GM19395 (cell line): ENCODE data around the gene TFEB.

ENCODE experiments used
- ATAC-seq: cut with Tn5 transposase; IDR thresholded peaks from one replicate; pipeline ENCODE4 v1.9.1; 2021; ENCODE audit warnings: mild to moderate bottlenecking, moderate library complexity; ENCODE audit not compliant: unreplicated experiment

Gene TFEB

DNA sequence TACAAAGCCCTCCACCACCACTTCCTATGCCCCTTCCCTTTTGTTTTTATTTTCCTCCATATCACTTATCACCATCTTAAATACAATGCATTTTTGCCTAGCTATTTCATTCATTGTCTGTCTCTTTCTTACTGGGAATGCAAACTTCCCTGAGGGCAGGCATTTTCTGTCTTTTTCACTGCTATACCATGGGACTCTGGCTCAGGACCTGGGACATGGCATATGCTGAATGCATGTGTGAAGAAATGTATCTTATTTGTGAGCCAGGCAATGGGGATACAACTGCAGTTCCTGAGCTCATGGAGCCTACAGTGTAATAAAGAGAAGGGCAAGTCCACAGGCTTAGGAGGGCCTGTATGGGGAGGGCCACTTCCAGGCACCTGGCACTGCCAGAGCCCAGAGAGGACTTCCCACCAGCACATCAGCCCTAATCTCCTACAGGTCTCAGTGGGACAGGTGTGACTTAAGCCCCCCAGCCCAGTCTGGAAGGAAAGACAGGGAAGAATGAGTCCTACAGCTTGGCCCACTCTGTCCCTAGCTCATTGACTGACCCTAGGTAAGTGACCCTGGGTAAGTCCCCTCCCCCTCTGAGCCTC is 43.2 kb downstream of the TFEB start:
- ATAC-seq = no peak

DNA sequence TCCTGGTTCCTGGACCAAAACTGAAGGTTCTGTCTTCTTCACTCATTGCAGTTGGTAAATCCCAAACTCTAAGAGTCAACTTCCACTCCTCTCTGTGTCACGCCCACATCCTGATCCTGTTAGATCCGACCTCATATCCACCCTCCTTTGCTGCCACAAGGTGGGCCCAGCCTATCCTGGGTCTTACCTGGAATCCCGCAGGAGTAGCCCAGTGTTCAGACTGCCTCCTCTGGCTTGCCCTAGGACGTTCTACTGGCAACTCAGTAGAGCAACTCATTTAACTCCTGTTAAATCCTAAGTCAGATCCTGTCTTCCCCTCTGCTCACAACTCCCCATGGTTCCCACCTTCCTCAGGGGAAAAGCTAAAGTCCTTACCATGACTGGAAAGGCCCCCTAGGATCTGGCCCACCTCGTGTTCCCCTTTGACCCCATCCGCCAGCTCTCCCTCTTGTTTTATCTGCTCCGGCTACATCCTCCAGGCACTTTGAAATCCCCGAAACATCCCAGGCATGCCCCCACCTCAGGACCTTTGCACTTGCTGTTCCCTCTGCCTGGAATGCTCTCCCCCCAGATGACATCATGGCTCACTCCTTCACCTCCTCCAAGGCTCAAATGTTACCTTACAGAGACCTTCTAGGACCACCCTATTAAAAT is 43.9 kb downstream of the TFEB start:
- no peak for ATAC-seq

DNA sequence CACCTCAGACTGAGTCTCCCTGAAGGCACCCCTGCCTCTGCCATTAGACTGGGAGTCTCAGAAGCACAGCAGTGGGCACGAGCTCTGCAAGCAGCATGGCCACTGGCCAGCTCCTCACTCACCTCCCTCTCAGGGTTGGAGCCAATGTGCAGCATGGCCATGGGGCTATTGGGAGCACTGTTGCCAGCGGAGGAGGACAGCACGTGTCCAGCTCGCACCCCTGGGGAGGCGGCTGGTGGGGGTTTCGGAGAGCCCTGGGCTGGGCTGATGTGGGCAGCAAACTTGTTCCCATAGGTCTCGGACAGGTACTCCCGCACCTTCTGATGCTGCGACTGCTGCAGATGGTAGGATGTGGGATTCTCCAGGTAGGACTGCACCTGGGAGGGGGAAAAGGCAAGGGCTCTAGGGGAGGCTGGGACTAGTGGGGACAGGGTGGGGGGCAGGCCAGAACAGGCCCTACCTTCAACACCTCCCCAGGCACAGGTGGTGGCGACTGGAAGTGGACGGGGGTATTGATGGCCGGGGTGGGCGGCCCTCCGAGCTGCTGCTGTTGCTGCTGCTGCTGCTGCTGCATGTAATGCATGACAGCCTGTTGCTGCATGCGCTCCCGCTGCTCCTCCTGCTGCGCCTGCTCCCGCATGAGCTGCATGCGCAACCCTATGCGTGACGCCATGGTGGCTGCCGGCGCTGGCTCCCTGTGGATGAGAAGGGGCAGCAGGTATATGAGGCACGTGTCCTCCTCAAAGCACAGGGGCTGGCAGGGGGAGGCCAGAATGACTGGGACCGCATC is 44.7 kb downstream of the TFEB start:
- no peak for ATAC-seq

DNA sequence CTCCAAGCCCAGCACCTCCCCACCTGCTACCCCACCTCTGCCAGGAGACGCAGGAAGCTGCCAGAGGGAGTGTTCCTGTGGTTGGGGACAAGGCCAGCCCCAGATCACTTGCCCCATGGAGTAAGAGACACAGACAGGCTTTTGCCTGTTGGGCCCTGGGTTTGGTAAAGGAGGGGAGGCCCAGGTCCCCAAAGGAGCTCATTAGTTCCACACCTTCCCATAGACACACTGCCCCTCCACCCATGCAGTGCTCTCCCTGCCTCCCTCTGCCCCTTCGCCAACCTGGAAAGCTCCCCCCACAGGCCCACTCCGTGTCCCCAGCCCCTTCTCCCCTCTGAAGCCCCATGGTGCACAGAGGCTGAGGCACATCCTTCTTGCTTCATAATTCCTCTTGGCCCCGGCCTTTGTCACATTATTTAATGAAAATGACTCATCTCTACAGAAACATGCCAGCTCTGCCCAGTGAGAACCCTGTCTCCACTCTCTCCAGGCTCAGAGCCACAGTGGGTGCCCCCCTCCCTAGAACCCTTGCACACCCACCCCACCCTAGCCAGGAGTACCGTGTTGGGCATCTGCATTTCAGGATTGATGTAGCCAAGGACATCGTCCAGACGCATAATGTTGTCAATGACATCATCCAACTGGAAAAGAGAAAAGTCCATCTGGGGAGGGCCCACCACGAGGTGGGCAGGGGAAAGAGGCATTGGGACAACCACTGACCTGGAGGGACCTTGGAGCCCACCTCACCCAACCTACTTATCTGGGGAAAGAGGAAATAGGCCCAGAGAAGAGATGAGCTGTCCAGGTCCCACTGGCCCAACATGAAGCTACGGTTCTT is 46.0 kb downstream of the TFEB start:
- ATAC-seq = no peak

DNA sequence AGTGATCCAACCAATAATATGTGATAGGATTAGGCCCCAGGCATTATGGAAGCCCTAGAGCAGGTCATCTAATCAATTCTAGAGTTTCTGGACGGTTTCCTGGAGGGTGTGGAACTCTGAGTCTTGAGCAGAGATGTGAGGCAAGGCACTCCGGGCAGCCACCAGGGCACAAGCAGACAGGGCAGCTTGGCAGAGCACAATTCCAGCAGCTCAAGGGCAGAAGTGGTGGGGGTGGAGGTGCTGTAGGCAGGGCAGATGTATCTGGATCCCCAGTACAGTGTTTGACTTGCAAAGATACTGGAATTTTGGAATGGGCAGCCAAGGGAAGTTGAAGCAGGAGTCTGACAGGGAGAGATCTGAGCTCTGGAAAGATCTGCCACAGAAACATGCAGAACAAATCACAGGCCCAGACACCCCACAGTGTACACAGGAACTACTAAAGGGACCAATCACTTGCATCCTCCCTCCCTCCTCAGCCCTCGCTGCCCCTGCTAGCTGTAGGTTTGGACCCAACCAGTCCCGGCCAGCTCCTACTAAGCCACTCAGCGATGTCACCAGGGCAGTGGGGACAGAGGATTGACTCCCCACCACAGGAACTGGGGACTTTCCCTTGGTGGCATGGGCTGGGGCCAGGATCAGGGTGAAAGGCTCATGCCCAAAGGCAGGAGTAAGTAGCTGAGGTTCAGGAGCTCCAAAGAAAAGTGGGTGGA is 47.0 kb downstream of the TFEB start:
- no peak for ATAC-seq

DNA sequence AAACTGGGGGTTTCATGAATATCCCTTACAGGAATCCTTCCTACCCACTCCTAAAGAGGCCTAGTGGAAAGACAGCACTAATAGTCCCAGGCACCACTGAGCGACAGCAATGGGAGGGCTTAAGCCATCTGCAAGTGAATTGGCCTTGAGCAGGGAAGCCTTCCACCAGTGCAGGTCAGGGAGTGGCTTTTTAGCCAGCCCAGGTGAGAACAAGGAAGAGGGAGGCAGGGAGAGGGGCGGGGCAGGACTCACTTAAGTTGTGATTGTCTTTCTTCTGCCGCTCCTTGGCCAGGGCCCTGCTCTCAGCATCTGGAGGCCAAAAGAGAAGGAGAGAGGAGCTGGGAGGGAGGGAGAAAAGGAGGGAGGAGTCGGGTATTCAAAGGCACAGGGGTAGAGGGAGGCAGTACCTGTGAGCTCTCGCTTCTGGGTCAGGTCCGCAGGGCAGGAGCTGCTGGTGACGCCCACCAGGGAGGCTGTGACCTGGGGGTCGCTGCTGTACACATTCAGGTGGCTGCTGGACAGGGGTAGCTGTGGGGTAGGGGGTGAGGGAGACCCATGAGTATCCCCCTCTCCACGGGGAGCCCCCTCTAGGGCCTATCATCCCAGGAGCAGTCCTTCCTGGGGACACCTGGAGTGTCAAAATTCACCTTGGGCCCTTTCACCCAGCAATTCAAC is 47.8 kb downstream of the TFEB start:
- no peak for ATAC-seq

DNA sequence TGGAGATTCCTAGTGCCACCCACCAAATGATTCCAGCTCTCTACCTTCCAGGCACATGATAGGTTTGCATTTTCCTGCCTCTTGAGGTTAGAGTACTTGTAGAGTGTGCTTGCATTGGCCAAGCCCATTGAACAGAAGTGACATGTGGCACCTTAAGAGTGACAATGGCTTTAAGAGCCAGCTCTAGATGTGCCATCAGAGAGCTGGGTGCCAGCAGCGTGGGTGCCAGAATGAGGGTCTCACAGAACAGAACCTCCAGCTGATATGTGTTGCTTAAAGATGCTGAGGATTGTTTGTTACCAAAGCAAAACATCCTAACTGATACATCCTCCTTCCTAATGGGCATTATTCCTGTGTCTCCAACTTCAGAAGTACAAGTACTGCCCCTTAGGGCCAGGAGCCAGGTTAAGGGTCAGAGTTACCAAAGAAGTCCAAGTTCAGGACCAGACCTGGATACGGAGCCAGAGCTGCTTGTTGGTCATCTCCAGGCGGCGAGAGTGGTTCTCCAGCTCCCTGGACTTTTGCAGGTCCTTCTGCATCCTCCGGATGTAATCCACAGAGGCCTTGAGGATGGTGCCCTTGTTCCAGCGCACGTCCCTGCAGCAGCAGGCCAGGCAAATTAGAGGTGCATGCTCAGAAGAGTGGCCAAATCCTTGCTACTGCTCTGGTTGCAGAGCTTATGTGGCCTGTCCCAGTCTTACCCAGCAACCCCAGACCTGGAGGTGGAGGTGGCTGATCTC is 49.6 kb downstream of the TFEB start:
- no peak for ATAC-seq

DNA sequence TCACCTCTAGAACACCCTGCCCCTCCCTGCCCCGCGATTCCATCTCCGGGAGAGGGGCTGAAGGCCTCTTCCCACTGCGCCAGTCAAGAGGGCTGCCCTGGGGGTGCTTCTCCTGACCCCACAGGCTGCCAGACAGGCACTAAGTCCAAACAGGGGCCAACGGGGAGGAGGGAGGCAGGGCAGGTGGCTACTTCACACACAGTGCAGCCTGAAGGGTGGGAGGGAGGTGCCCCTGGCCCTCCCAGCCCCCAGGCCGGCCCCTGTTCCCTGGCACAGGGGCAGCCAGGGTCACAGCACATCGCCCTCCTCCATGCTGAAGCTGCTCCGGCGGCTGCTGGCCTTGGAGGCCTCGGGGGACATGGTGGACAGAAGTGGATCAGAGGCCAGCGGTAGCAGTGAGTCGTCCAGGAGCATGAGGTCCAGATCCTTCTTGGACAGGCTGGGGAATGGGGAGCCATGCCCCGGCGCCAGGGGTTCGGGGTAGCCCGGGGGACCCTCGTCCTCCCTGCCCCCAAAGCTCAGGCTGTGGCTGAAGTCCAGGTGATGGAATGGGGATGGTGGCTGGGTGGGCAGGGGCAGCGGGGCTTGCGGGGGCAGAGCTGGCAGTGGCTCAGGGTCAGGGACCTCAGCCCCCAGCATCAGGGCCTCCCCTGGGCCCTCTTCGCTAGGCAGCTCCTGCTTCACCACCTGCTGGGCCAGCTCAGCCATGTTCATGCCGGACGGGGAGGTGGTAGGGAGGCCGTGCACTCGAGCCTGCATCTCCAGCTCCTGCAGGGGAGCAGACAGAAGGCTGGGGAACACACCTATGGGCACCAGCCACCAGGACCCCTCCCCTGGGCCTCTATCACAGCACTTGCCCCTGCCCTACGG is 50.9 kb downstream of the TFEB start:
- no peak for ATAC-seq

DNA sequence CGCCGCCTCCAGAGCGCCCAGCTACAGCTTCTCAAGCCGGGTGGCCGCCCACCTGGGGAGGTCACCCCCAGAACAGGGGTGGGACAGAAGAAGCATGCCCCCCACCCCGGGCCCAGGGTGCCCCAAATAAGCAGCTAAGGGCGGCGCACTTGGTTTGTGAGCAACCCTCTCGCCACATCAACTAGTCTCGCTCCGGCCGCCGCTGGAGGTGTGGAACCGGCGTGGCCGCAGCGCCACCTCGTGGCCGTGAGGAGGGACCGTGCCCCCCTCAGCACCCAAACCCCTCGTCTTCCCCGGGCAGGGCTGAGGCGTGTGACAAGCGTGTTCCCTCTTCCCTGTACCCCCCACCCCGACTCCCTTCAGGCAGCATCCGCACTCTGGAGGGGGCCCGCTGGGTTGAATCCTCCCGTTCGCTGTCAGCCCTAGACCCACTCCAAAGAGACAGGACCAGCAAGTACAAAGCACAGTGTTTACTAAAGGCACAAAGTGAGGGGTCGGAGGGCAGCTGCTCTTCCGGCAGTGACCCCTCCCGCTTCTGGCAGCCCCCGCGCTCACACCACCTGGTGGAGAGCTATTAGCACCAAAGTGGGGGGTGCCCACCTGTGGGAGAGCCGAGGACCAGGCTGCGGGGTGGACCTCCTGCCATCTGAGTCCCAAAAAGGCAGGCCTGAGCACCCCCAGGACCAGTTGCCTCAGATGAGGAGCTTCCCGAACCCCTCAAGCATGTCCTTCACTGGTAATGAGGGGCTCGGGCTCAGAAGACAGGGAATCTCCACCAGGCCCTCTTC is 51.7 kb downstream of the TFEB start:
- peak; percentile 65 for ATAC-seq

DNA sequence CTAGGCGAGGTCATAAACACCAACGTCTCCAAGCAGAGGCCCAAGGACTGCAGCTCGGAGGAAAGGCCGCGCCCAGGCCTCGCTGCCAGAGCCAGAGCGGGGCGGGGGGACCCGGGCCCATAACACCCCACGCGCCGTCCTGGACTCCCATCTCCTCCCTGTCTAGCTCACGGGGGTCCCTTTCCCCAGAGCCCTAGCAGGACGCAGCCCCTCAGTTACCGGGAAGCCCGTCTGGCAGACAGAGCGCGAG is 52.2 kb downstream of the TFEB start:
- peak; percentile 28 for ATAC-seq

DNA sequence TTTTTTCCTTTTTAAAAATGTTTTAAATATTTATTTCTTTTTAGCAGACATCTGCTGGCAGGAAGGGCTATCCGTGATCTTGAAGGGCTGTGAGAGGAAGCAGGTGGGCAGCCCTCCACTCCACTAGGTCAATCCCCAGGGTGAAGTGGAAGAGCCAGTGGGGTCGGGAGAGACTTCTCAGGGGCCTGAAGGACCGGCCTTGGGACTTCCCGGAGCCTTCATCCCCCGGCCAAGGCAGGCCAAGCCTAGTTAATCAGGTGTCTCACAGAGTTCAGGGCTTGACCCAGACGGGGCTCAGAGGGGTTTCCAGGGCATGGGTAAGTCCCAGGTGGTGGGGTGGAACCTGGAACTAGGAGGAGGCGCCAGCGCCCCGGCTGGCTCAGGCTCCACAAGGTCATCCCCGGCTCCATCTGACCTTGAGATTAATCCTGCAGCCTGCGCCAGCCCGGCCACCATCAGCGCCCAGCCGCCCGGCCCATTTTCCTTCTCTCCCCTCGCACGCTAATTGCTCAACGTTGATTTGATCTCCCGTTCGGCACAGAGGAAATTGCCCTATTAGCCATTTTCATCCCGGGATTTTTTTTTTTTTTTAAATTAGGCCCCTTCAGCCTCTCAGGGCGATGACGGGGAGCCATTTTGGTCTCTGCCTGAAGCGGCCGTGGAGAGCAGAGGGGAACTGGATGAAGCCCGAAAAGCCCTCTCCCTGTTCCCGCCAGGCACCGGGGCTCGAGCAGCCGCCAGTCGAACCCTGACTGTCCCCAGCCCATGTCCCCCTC is 52.7 kb downstream of the TFEB start:
- ATAC-seq = peak; percentile 17

DNA sequence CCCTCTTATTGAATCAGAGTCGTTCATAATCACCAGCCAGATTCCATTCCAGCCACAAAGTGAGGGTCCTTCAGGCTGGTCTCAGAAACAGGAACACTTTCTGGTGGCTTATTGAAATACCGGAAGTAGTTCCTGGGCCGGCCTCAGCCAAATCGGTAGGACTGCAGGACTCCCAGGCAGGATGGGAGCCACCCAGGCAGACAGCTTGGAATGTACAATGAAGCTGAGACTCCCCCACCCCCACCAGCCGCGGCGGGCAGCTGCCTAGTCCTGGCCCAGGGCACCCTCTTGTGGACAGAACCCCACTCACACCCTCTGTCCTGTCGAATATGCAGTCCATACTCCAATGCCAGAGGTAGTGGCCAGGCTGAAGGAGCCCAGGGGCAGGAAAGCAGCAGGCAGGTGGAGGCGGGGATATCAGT is 53.3 kb downstream of the TFEB start:
- ATAC-seq = peak; percentile 46

DNA sequence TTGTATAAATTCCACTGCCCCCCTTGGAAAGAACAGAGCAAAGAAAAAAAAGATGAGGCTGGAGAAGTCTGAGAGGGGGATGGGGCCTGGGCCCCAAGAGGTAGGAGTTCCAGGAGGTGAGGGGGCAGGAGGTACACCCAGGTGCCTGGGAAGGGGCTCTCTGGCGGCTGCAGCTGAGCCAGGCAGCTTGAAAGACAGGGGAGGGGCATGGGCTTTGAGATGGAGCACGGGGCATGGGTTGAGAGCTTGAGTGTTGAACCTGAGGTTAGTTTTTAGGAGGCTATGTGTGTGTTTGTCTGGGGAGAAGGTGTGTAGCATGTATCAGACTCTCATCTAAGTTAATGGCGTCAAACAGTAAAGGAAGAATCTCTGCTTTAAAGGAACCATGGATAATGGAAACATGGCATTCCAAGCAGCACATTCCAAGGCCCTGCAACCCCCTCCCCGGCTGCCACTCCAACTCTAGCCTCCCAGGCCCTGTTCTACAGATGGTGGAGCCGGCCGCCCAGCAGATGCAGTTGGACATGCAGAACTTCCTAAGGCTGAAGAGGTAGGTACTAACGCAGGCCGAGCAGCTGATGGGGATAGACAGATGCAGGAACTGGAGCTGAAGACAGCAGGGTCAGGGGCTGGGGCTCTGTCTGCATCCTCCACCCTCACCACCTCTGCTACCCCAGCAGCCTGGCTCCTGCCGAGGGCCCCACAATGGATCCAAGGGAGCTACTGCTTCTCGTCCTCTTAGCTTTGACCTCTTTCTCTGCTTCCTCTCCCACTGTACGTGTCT is 55.0 kb downstream of the TFEB start:
- no peak for ATAC-seq

DNA sequence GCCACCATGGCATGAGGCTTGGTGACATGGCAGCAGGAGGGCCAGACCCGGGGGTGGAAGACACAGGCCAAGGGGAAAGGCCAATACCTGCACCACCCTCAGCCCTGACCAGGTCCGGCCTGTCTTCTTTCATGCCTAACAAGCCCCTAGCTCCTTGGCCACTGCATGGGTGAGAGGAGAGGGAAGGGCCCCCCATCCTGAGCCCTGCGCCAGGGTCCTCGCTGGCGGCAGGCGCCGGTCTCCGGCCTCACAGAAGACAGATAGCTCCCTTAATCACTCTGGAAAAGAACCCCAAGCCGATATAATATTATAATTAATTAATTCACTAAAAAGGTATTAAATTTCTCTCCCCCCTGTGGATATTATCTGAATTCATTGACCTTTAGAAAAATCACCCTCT is 55.7 kb downstream of the TFEB start:
- ATAC-seq = no peak

DNA sequence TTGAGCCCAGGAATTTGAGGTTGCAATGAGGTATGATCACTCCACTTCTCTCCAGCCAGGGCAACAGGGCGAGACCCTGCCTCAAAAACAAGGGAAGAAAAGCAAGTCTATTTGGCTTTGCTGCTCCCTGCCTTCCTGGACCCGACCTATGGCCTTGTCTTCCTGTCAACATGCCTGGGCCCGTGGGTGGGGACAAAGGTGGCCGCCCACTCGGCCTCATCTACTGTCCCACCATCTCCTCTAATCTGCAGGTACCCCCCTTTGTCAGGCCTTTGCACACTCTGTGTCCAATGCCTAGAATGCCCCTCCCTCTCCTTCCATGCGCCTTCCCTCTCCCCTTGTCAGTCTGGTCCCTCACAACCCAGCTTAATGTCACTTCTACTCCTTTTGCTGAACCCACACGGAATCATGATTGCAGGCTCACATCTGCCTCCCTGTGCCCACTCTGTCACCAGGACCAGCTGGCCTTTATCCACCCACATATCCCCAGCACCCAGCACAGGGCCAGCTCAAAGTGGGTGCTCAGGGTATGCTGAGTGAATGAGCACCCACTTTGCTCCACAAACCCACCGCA is 56.8 kb downstream of the TFEB start:
- ATAC-seq = no peak
